Body of pancreas (tissue), 4 donors: ENCODE data around the gene KCNMB2. TPM values are rescaled to one million over a fixed set of nuclear protein-coding genes. Genes with fewer than 3 reads are reported as not detected.

Experiments used
- ATAC-seq: fragments of 150-250 bp; one replicate; pipeline ENCODE4 v1.9.1; 2016
- DNase-seq, 4 donors: peaks; one replicate each; pipeline ENCODE4 v3.0.0-alpha.2; 2019
- H3K27ac ChIP-seq, 4 donors: fragments of 200-600 bp; sonication (generic); 1 replicate in 3 of 4; 2 replicates in 1 of 4; pipeline versions ENCODE4 v1.5.1 to v1.6.1; 2016 to 2019; ENCODE audit warnings: mild to moderate bottlenecking in 1 of 4, mixed read lengths in 1 of 4, moderate library complexity in 1 of 4
- H3K27me3 ChIP-seq, 2 donors: fragments of 200-600 bp; sonication (generic); one replicate each; pipeline ENCODE4 v1.6.0; 2016; ENCODE audit warnings: mild to moderate bottlenecking in 1 of 2
- H3K36me3 ChIP-seq, 2 donors: fragments of 200-600 bp; sonication (generic); replicated peaks in 1 of 2; 2 replicates each; pipeline ENCODE4 v1.5.1; 2016; ENCODE audit warnings: low read depth in 2 of 2; ENCODE audit not compliant: insufficient read depth in 1 of 2
- H3K4me1 ChIP-seq: fragments of 200-600 bp; sonication (generic); one replicate; pipeline ENCODE4 v1.6.0; 2016
- H3K4me3 ChIP-seq, 2 donors: fragments of 200-600 bp; sonication (generic); 1 replicate in 1 of 2; 2 replicates in 1 of 2; pipeline ENCODE4 v1.5.1; 2016 to 2019
- H3K9me3 ChIP-seq, 3 donors: fragments of 200-600 bp; sonication (generic); 1 replicate in 2 of 3; 2 replicates in 1 of 3; pipeline ENCODE4 v1.5.1; 2016
- POLR2A ChIP-seq, 3 donors: fragments of 450-650 bp; IDR thresholded peaks; one replicate each; pipeline ENCODE4 v1.6.1; 2016; ENCODE audit warnings: antibody characterized with exemption in 3 of 3, mild to moderate bottlenecking in 2 of 3
- WGBS, 2 donors: methylation state at CpG; one replicate each; pipeline ENCODE4 v1.1.5; 2017; 5-methylcytosine and 5-hydroxymethylcytosine counted together
- intact Hi-C: fragments of 100-400 bp; cut with DNase I; formaldehyde crosslinking; loops from one replicate; pipeline ENCODE4 v1.15.1; 2023
- total RNA-seq, 2 donors: library from RNA; depleted of rRNA; stranded (reverse); fragments of >200 nt; gene quantifications; one replicate each; pipeline ENCODE4 v1.1.0, GENCODE V29; 2016
- TF ChIP-seq, protein P1 (sequence below), 7 experiments: fragments of 450-650 bp in 4 of 7; fragments of 200-600 bp in 3 of 7; sonication (generic) in 3 of 7; IDR thresholded peaks; one replicate each; pipeline ENCODE4 v1.5.1; 2016 to 2019; ENCODE audit warnings: antibody characterized with exemption in 7 of 7

KCNMB2 gene
- total RNA-seq, 2 donors from 2014 or later: 2.3 TPM; not detected in 1

DNA sequence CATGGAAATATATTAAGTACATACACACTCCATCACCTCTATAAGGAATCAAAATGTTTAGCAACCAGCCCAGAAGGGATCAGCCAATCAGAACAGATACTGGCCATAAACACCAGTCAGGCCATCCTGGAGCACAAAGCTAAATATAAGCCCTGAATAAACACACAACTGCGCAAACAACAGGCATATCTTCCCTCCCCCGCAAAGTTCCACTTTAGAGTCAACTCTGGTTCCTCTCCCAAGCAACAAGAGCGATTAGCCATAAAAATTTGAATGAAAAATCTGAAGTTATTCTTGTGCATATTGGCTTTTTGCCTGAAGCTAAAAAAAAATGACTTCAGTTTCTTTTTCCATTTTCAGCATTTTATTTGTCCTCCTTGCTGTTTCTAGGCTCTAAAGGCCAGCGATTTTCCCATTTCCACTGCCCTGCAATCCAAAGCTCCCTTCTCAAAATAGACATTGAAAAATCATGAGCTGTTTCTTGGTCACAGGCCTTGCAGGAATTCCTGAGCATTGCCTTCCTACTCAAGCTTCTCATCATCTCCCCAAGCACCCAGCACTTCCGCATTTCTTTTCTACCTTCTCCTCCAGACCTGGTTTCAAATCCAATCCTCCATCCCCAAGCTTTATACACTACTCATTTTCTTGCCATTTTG lies 287.5 kb downstream of the KCNMB2 start:
- Histone ChIP-seq H3K27me3 (no peaks in the 10 kb centered on the region), H3K9me3 (no peaks in the 10 kb centered on the region), H3K27ac (no peak overlapping the region), H3K4me3 (no peak overlapping the region), H3K4me1 (no peaks in the 10 kb centered on the region), H3K36me3 (no peaks in the 10 kb centered on the region)
- TF ChIP-seq, protein P1, sequence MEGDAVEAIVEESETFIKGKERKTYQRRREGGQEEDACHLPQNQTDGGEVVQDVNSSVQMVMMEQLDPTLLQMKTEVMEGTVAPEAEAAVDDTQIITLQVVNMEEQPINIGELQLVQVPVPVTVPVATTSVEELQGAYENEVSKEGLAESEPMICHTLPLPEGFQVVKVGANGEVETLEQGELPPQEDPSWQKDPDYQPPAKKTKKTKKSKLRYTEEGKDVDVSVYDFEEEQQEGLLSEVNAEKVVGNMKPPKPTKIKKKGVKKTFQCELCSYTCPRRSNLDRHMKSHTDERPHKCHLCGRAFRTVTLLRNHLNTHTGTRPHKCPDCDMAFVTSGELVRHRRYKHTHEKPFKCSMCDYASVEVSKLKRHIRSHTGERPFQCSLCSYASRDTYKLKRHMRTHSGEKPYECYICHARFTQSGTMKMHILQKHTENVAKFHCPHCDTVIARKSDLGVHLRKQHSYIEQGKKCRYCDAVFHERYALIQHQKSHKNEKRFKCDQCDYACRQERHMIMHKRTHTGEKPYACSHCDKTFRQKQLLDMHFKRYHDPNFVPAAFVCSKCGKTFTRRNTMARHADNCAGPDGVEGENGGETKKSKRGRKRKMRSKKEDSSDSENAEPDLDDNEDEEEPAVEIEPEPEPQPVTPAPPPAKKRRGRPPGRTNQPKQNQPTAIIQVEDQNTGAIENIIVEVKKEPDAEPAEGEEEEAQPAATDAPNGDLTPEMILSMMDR (IDR thresholded peaks at IDR 0.05): no peak
- TF ChIP-seq POLR2A (IDR thresholded peaks at IDR 0.05): no peak
- intact Hi-C loops: no loop called here
- WGBS, 2 donors: 65 to 66% methylated on average over 5 of the region's 5 CpGs
- ATAC-seq (no peak), DNase-seq (no peak)

DNA sequence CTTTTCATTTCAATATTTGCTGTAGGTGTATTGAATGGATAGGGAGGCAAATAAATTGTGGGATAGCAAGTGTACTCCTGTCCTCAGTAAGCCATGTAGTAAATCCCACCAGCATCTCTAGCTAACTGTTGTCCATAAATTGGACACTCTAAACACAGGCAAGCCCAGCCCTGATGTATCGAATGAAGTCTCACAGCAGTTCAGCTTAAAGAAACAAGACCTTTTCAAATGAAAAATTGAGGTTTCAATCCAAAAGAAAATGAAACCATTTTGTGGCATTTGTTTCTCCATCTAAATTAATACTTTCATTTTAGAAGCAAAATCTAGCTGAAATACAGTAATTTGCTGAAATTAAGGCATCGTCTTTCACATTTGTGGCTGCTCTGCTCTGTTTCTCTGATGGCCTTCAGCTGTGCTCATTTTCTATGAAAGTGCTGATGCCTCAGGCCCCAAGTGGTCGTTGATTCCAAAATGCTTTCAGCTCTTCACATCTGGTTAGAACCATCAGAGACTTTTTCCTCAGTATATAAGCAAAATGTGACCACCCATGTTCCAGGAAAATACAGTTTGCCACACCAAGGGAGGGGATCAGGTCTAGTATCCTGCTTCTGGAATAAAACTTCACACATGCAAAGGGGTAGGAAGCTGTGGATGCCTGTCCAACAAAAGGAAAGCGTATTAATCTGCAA lies 290.3 kb downstream of the KCNMB2 start:
- no peak for TF ChIP-seq POLR2A (IDR thresholded peaks at IDR 0.05)
- H3K27ac ChIP-seq: no peak overlapping the region
- WGBS, 2 donors: 50 to 63% methylated on average over 4 of the region's 4 CpGs
- ATAC-seq: no peak
- intact Hi-C loops: no loop called here
- H3K4me1 ChIP-seq: no peaks in the 10 kb centered on the region
- no peaks in the 10 kb centered on the region for H3K9me3 ChIP-seq
- no peaks in the 10 kb centered on the region for H3K36me3 ChIP-seq
- no peak for DNase-seq
- H3K4me3 ChIP-seq: no peak overlapping the region
- no peaks in the 10 kb centered on the region for H3K27me3 ChIP-seq

DNA sequence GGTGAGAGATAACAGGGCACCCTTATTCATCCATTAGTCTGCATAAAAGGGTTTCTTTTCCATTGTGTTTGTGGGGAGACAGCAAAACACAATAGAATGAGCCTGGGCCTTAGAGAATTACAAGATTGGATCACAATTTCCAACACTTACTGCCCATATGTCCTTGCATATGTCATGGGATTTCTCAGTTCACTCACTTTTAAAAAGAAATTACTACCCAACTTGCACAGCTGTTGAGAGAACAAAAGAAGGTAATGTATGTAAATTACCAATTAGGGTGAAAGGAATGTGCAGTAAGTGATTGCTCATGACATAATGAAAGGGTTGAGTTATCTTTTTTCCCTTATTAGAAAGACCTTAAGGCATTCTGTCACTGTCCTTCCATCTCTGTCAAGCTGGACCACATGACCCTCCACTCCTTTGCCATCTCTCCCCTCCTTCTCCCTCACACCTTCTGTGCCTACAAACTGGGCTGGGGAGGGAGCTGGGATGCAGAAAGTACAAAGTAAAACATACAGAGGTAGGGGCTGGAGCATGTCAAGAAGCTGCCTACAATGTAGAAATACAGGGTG lies 291.1 kb downstream of the KCNMB2 start:
- no peak for DNase-seq
- intact Hi-C loops: no loop called here

DNA sequence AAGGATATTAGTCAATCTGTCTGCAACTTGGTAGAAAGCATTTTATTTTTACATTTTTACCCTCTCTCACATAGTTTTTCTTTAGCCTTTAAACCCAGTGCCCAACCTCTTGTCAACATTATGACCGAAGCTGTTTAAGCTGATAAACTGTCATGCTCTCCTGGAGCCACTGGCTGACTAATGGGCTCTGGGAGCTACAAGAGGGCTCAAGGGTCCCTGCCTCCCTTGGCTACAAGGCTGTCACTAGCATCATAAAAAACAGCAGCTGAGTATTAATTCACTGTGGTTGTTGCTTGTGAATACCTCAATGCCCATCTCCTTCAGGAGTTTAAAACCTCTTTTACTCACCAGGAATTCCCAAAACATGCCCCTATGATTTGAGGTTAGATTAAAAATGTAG lies 297.5 kb downstream of the KCNMB2 start:
- Histone ChIP-seq H3K27me3 (no peaks in the 10 kb centered on the region), H3K27ac (no peak overlapping the region), H3K36me3 (no peaks in the 10 kb centered on the region), H3K4me3 (no peak overlapping the region), H3K9me3 (no peaks in the 10 kb centered on the region), H3K4me1 (no peaks in the 10 kb centered on the region)
- DNase-seq (no peak), ATAC-seq (no peak)
- TF ChIP-seq POLR2A (IDR thresholded peaks at IDR 0.05): no peak
- TF ChIP-seq, protein P1 (IDR thresholded peaks at IDR 0.05): no peak
- WGBS, 2 donors: 53 to 58% methylated on average over 1 of the region's 1 CpG
- intact Hi-C loops: no loop called here

More for the DNA sequence above, 291.1 kb downstream of the KCNMB2 start:
- Histone ChIP-seq H3K4me3 (no peak overlapping the region), H3K4me1 (no peaks in the 10 kb centered on the region), H3K27ac (no peak overlapping the region), H3K9me3 (no peaks in the 10 kb centered on the region), H3K27me3 (no peaks in the 10 kb centered on the region), H3K36me3 (no peaks in the 10 kb centered on the region)
- TF ChIP-seq POLR2A (IDR thresholded peaks at IDR 0.05): no peak
- TF ChIP-seq, protein P1 (IDR thresholded peaks at IDR 0.05): no peak
- no peak for ATAC-seq

DNA sequence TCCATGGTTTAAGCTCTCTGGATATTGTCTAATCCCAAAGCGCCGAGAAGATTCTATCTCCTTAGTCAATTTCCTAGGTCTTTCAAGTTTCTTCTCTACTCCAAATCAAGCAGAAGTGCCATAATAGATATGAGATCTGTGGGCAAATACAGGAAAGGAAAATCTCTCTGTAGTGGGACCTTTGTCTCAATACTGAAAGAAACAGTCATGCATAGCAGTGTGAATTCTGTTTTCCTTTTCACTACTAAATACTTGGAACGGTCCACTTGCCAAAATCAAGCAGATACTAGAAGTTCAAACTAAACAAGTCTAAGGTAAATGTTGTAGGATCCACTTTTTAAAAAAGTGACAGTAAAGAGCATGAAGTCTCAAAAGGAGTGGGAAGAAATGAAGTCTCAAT lies 298.8 kb downstream of the KCNMB2 start:
- 81 to 83% methylated on average over 3 of the region's 3 CpGs for WGBS, 2 donors
- Histone ChIP-seq H3K9me3 (no peaks in the 10 kb centered on the region), H3K4me1 (no peaks in the 10 kb centered on the region), H3K36me3 (no peaks in the 10 kb centered on the region), H3K27me3 (no peaks in the 10 kb centered on the region), H3K4me3 (no peak overlapping the region), H3K27ac (no peak overlapping the region)
- intact Hi-C loops: no loop called here
- ATAC-seq: no peak
- TF ChIP-seq, protein P1 (IDR thresholded peaks at IDR 0.05): no peak
- no peak for TF ChIP-seq POLR2A (IDR thresholded peaks at IDR 0.05)
- DNase-seq: no peak
